AG10803 (cell line): ENCODE measurements around the gene MRFAP1.
A peak's percentile ranks its signal among the peaks of the same experiment; 100 is the strongest.

ENCODE experiments used
- DNase-seq: peaks from one replicate; pipeline ENCODE4 v3.0.0; 2010; ENCODE audit warnings: low read depth
- H3K4me3 ChIP-seq: 2 replicates; pipeline ENCODE4 v1.5.1; 2011; ENCODE audit warnings: mild to moderate bottlenecking, low read length, control low read depth
- TF ChIP-seq, protein P1 (sequence below): conservative IDR thresholded peaks from 2 replicates; pipeline ENCODE4 v1.5.1; 2011; ENCODE audit warnings: mild to moderate bottlenecking, low read length, control low read depth, inconsistent platforms

The MRFAP1 gene

DNA sequence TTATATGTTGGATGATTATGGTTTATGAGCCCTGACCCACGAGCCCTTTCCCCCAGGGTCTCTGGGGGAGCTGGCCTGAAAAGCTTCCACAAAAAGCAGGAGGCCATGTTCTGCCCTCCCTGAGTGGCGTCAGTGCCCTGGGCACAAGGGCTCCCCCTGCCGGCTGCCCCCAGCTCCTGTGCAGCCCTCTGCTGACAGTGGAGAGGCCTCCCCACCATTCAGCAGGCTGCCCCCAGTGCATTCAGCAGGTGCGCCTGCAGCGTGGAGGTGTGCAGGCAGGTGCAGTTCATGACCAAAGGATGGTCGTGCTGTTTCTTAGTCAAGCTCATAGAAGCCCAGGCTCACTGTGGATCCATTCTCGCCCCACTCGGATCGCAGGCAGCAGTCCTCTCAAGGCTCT lies 40.7 kb downstream of the MRFAP1 start:
- TF ChIP-seq, protein P1, sequence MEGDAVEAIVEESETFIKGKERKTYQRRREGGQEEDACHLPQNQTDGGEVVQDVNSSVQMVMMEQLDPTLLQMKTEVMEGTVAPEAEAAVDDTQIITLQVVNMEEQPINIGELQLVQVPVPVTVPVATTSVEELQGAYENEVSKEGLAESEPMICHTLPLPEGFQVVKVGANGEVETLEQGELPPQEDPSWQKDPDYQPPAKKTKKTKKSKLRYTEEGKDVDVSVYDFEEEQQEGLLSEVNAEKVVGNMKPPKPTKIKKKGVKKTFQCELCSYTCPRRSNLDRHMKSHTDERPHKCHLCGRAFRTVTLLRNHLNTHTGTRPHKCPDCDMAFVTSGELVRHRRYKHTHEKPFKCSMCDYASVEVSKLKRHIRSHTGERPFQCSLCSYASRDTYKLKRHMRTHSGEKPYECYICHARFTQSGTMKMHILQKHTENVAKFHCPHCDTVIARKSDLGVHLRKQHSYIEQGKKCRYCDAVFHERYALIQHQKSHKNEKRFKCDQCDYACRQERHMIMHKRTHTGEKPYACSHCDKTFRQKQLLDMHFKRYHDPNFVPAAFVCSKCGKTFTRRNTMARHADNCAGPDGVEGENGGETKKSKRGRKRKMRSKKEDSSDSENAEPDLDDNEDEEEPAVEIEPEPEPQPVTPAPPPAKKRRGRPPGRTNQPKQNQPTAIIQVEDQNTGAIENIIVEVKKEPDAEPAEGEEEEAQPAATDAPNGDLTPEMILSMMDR = peak; percentile 11; the same call in 1 of the 2 replicates
- DNase-seq = no peak
- no peak overlapping the region for H3K4me3 ChIP-seq

- TF ChIP-seq, protein P1 = no peak
- no peak overlapping the region for H3K4me3 ChIP-seq
- DNase-seq = no peak
These were observed 42.5 kb downstream of the MRFAP1 start for GRCh38 chr4:6682862-6683590.

GRCh38 chr4:6684656-6685055 lies 44.2 kb downstream of the MRFAP1 start:
- DNase-seq = no peak
- no peak overlapping the region for H3K4me3 ChIP-seq
- TF ChIP-seq, protein P1 = no peak

DNA sequence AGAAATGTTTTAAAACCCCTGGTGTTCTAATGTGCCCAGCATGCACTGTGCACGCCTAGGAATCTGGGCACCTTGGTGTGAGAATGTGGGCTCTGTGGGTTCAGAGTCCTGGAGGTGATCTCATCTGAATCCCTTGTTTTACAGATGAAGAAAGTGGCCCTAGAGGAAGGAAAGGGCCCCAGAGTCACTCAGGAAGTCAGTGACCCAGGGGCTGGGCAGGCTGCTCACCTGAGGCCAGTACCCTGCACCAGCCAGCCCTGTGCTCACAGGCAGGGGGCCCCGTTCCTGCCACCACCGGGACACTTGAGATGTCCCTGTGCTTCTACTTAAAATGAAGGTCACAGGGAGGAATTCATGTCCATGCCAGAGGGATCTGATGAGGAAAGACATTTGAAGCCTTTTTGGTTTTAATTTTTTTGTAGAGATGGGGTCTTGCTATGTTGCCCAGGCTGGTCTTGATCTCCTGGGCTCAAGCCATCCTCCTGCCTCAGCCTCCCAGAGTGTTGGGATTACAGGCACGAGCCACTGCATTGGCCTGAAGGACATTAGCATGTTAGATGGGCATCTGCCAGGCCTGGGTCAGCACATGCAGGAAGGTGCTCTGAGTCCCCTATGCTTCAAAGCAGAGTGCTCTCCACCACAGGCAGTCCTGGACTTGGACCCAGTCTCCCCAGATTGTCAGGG lies 45.8 kb downstream of the MRFAP1 start:
- no peak for DNase-seq
- TF ChIP-seq, protein P1 = no peak

GRCh38 chr4:6687947-6688878 lies 47.7 kb downstream of the MRFAP1 start:
- no peak for DNase-seq
- TF ChIP-seq, protein P1 = no peak
- no peak overlapping the region for H3K4me3 ChIP-seq

More for the DNA sequence above, 45.8 kb downstream of the MRFAP1 start:
- no peak overlapping the region for H3K4me3 ChIP-seq

GRCh38 chr4:6688879-6689505 lies 48.5 kb downstream of the MRFAP1 start:
- no peak overlapping the region for H3K4me3 ChIP-seq
- TF ChIP-seq, protein P1 = peak; percentile 14; the same call in 1 of the 2 replicates
- DNase-seq = peak; percentile 86
